ENCODE results near the gene BRD4.

Gene BRD4

DNA sequence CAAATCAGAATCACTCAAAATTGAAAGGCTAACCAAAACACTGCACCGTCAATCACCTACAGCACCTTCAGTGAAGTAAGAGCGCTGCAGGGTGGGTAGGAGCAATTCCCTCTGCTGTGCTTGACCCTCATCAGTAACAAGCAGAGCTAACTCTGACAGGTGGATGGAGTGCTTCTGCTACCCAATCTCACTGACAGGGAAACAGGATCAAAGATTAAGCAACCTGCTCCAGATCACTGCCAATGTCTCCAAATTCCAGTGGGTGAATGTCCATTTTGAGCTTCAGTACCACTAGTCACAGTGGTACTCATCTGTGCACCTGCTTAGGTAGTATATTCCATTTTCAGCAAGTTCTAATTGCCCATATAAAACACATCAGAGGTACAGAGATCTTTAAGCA is 25.2 kb downstream of the BRD4 start:
- DNase-seq: no peak

DNA sequence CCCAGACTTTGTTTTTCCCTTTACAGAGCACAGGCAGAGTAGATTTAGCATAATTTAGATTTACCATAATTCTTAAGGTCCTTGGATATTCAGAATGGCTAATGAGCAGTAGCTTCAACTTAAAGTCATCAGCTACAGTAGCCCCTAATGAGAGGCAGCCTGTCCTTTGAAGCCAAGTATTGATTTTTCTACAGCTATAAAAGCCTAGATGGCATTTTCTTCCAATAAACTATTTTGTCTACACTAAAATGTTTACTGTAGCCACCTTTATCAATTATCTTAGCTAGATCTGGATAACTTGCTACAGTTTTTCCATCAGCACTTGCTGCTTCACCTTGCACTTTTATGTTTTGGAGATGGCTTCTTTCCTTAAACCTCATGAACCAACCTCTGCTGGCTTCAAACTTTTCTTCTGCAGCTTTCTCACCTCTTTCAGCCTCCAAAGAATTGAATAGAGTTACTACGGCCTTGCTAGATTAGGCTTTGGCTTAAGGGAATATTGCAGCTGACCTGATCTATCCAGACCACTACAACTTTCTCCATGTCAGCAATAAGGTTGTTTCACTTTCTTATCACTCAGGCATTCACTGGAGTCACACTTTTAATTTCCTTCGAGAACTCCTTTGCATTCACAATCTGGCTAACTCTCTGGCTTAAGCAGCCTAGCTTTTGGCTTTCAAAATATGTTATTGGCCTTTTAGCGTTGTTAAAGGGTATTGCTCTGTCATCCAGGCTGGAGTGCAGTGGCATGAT is 26.6 kb downstream of the BRD4 start:
- no peak for DNase-seq

DNA sequence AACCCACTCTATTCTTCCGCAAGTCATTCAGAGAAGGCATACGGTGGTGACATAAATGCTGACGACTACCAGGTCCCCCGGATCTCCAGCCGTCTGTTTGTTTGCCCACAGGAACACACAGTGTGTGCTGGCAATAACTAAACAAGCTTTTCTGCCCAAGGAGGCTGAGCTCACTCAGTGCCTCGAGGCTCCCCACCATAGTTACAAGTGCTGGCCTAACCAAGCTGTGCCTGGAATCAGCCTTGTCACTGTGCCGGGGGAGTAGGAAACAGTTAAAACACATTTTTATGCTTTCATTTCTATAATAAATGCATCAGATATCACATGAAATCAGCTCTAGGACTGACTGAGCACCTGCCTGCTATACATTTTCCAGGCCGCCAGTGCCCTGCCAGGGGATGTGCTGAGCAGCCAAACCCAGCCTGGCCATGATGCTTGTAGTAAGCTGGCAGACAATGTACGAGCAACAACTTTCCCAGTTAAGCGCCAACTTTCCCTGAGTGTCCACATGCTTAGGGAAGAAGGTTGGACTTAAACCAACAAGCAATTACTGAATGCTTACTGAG is 28.1 kb downstream of the BRD4 start:
- peak; percentile 43 for DNase-seq

DNA sequence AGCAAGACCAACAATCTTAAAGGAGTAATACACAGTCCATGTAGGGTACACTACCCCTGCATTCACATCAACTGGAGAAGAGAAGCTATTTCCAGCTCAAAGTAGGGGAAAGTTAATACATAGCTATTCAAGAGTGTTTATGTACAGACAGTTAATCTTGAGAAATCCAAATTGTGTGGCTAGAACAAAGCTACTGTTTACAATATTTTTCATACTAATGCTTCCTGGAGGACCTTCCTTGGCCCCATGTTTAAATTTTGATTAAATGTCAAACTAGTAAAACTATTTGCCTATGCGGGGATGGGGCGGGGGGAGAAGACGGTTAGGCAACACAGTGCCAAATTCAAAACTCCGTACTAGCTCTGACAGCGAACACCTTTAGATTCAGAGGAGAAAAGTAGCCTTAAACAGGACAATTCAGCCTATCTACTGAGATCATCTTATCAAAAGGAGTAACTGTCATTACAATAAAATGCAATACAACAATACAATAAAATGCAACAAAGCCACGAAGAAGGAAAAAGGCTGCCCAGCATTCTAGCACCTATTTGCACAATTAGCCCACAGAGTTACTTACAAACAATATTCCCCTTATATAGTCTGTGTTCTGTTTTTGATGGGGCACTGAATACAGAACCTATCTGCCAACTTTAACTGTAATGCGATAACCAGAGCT is 29.1 kb downstream of the BRD4 start:
- DNase-seq: no peak

DNA sequence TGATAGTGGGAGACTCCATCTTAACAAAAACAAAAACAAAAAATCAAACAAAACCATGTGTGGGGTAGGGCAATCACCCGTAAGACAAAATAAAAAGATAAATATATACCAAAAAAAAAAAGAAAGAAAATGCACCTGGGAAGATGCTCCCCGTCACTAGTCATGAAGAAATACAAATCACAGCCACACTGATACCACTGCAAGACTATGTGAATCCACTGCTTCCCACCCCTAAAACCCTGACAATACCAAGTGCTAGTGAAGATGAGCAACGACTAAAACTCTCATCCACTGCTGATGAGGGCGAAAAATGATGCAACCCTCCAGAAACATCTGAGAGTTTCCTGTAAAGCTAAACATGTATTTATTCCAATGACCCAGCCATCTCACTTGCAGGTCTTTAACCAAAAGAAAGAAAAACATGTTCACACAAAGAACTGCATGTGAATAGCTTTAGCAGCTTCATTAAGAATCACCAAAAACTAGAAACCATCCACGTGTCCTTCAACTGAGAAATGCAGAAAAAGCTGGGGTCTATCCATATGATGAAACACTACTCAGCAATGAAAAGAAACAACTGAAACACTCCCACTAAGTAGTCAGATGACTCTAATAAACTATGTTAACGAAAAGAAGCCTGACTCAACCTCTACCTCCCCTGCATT is 31.7 kb downstream of the BRD4 start:
- peak; percentile 46 for DNase-seq

DNA sequence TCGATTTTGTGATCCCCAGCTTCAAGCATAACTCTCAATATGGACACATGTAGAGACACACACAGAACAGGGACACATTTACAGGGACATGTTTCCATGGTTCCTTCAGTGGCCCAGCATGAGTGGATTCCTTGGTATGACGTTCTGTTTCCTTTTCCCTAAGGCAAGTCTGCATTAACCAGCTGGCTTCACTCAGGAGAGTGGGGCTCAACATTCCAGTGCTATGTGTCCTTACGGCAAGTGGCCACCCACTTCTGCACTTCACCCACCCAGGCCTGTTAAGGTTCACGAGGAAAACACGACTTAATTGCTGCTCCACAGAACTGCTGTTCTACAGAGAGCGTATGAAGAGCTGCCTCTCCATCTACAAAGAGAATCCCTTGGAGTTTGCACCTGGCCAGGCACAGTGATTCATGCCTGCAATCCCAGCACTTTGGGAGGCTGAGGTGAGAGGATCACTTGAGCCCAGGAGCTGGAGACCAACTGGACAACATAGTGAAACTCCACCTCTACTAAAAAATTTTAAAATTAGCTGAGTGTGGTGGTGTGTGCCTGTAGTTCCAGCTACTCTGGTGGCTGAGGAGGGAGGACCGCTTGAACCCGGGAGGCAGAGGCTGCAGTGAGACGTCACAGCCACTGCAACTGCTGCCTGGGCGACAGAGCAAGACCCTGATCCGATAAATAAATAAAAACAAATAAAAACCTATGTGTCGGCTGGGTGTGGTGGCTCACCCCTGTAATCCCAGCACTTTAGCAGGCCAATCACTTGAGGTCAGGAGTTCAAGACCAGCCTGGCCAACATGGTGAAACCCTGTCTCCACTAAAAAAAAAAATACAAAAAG is 32.5 kb downstream of the BRD4 start:
- no peak for DNase-seq

DNA sequence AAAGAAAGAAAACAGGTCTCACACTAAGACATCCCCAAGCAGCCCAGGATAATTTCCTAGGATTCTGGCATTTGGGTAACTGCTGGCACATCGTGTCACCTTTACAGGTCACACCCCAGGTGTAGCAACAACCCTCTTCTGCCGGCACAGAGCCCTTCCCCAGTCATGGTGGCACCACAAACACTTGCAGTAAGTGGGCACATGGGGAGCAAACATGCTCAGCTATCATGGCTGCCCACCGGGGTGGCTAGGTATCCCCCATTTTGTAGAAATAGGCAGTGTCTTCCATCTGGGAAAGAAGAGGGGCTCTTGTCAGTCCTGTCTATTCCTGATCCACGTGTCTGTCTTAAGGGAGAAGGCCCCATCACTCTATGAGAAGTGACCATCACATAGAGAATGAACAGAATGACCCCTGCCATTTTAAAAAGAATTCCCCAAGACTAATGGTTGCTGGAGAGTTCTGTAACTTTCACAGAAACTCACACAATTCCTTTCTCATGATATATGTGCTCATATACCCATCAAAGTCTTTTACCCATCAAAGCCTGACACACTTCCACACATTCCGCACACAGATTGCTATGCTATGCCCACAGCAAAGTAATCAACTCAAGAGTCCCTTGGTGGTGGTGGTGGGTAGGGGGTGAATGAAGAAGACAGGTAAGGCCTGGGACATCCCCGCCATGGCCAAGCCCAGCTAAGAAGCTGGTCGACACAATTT is 33.3 kb downstream of the BRD4 start:
- DNase-seq: no peak

DNA sequence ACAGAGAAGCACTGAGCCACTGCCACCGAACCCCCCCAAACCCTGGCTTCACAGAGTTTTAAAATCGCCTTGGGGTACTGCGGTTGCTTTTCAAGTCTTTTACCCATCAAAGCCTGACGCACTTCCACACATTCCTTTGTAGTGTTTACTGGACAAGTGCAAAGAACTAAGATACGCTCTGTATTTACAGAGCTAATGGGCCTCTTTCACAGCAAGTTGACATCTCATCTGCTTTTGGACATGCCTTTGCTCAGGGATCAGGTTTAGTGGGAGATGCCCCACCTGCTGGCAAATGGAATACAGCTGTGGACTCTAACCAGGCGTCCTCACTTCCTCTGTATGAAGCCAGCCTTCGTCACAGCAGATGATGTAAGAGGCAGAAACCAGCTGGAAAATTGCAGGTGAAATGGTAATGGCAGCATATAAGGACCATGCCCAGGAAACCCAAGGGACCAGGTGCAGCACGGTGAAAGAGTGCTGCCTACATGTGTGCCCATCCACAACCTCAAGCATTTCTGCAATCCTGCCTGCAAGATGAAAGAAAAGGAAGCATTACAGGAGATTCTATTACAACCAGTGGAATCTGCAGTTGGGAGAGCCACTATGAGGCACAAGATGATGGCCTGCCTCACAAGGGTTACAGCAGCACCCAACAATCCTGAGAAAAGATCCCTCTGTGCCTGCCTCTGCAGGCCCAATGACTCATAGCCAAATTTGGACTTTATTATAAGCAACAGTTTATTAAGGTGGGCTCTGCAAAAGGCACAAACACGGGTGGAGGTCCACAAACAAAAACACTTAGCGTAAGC is 34.7 kb downstream of the BRD4 start:
- no peak for DNase-seq

DNA sequence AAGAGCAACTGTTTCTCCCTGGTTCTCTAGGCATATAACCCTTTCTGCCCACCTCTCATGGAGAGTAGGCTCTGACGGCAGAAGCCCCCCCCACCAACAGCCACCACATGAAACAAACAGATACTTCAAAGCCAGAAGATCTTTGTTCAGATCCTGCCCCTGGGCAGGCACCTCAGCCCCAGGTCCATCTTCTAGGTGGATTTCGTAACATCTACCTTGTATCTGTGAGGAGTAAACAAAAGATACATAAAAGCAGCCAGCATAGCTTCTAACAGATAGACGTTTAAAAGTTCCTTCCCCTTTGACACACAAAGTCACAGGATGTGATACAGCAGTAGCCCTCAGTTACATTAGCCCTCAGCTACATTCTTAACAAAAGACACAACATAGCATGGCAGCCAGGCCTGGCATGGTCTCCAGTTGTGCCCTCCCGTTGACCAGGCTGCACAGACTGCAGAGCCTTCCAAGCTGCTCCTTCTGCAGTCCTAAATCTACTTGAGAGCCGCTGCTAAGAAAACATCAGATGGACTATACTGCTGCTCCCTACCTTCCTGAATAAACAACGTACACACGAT is 35.4 kb downstream of the BRD4 start:
- no peak for DNase-seq

DNA sequence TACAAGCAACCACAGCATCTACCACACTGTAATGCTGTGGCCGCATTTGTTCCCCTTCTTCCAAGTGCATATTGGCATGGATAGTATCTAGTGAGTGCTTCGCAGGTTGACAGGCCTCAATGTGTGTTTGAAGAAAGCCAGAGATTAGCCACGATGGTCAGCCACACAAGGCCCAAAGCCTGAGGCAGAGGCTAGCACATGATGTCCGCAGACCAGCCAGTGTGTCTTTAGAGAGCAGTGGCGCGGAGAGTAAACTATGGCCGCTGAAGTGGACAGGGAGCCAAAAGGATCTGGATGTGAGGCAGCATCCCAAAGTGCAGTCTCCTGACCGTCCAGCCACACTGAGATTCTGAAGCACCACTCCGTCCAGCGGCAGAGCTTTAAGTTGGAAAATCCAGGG is 36.0 kb downstream of the BRD4 start:
- DNase-seq: no peak

DNA sequence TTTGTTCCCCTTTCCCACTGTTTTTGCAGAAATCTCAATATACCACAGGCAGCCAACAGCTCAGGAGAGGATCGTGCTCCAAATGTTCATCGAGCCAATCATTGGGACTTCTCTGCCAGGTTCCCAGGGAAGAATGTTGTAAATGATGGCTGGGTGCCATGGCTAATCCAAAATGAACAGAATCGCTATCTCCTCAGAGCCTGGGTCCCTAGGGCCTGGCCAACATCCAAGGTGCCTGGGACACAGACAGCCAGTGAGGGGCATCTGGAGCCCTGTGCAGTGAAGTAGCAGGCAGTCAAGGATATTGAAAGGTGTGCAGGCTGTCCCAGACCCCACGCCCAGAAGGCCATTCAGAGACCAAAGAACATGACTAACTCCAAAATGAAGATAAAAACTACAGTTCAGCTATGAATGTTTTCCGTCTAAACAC is 37.8 kb downstream of the BRD4 start:
- no peak for DNase-seq

DNA sequence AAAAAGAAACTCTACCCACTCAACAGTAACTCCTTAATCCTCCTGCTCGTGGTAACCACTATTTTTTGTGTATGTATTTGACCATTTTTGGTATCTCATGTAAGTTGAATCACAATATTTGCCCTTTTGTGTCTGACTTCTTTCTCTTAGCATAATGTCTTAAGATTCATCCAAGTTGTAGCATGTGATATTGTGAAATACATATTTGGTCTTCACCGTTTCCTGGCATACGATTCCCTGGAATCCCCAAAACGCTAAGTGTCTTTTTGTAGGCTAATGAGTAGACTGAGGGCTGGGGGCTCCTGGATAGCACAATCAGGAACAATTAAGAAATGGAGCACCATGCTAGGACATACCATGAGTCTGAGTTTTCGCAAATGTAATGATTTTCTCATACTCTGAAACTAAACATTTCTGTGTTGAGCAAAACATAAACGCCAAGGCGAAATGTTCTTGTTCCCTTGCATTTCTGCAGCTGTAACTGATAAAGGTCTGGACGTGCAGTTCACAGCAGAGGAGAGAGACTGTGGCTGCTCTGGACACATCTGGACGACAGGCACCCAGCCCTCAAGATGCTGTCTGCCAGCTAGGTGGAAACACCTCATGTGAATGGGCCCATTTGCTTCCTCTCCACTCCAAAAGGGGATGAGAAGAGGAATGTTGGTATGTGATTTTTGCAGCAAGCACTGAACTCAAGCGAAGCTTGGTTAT is 38.4 kb downstream of the BRD4 start:
- DNase-seq: no peak

DNA sequence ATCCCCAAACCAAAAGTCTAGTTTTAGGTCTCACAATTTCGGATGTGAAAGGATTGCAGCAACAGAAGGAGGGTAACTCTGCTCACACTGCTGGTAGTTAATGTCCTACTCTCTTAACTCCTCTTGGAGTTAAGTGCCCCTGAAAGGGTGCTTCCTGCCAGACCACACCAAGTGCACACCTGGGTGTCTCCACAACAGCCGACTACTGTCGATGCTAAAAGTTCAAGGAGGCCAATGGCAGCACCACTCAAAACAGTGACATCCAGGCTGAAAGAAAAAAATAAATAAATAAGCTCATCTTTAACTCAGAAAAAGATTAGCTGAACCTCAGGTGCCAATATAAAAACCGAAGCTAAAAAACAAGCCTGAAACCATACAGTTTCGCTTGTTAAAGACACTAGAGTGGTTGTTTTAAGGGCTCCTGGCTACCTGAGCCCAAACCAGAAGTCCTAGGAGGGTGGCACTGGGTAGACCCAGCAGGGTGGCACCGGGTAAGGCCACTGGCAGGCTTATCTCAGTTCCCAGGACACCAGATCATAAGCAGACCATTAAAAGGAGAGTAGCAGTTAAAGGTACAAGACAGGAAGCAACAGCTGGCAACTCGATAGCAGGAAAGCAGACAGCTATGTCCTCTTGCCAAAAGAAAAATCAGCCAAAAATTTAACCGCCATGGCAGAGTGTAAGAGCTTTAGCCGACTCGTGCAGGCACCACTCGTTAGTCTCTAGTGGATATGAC is 39.3 kb downstream of the BRD4 start:
- no peak for DNase-seq

DNA sequence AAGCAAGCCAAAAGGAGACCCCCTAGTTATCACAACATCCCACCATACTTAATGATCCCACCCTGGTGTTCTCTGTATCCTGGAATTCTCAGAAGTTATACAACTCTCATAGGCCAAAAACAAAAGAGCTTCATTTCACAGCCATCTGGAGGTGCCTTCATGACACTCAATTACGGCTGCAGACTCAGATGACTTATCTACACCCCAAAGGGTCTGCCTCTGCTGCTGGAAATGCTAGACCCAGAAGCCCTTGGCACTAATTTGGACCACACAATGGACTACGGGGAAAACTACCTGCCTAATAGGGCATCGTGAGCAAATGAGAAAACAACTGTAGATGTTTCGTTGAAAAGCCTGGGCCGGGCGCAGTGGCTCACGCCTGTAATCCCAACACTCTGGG is 40.2 kb downstream of the BRD4 start:
- DNase-seq: no peak

DNA sequence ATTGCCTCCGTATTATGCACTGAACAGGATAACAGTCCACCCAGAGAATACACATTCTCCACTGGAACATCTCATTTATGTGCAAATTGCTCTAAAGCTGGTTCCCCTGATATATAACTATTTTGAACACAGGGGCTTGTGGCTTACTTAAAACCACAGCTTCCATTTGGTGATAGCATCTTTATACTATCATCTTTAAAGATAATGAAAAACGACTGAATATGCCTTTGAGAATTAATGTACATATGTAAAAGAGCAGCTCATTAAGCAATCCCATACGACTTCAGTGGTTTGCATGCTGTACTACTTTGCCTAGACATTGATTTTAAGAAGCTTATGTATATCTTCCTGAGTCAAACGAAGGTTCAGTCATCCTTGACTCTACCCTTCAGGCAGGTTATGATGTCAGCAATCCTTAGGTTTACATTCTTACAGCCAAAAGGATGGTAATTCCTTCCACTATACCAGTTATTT is 40.8 kb downstream of the BRD4 start:
- no peak for DNase-seq

DNA sequence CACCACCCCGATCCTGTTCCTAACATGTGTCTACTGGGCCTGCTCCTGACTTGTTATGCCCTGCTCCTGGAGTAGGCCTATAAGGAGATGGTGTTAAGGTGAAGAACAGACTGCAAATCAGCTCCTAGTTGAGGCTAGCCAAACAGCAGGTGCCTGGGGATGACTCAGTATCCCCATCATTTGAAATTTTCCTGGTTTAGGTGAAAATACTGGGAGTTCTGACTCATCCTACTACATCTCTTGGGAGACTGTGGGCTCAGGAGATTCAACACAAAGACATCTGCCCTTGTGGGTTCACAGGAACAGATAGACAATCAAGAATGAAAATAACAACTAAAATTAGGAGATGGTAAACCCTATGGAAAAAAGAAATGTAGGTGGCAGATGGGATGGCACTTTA is 41.2 kb downstream of the BRD4 start:
- DNase-seq: no peak

DNA sequence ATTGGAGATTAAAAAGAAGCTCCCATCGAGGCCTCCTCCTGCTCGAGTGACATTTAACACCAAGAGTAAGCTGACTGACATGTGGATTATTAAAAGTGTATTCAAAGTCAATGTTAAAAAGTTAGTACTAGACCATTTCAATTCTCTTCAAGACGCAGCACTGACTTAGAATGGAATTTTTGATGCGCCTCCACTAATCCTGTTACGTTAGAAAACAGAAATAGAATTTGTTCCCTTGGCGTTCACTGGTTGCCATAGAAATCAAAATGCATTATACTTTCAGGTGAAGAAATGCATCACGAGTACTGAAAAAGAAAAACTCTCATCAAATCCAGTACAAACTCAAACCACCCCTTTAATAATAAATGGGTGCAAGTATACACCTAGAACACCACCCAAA is 42.2 kb downstream of the BRD4 start:
- DNase-seq: no peak

DNA sequence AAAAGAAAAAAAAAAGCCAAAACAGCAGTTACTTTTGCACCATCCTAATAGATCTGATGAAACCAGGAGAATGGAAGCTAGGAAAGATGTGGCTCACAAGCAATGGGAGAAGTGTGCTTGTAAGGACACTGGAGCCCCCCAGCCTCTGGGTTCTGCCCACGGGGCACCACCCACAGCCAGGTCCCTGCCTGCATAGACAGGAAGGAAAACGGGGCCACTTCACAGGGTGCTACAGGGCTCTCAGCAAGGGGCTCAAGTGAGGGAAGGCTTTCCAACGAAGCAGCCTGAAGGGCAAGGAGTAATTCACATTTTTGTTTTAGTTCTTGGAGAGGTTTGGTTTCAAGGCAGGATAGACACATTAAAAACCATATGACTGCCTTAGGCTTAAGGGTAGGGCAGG is 42.7 kb downstream of the BRD4 start:
- no peak for DNase-seq

All from stimulated activated CD4-positive, alpha-beta T cell treated with anti-CD3 and anti-CD28 coated beads, Interleukin-4, amount 100 ng/mL, for 24 hours (primary cell).